Endothelial cell of hepatic sinusoid (primary cell): ENCODE results near the gene HMG20B.

ENCODE experiments used
- in situ Hi-C: cut with HindIII; loops from 2 replicates; pipeline ENCODE4 v1.10.0; 2017; ENCODE audit warnings: low sequenced_read_pairs

HMG20B gene

GRCh38 chr19:3536429-3537100 lies 36.2 kb upstream of the HMG20B start:
- in situ Hi-C loops = loop anchor here (5.0 kb wide), 2 partner anchors 41 to 91 kb away; partner anchors contain the start of gene CACTIN

GRCh38 chr19:3537101-3537437 lies 35.7 kb upstream of the HMG20B start:
- in situ Hi-C loops = loop anchor here (5.0 kb wide), 2 partner anchors 40 to 90 kb away; partner anchors contain the start of gene CACTIN

GRCh38 chr19:3537438-3538240 lies 35.1 kb upstream of the HMG20B start:
- in situ Hi-C loops = loop anchor here (5.0 kb wide), 2 partner anchors 40 to 90 kb away; partner anchors contain the start of gene CACTIN

GRCh38 chr19:3538258-3538929 lies 34.4 kb upstream of the HMG20B start:
- in situ Hi-C loops = loop anchor here (5.0 kb wide), 2 partner anchors 39 to 89 kb away; partner anchors contain the start of gene CACTIN

- in situ Hi-C loops = loop anchor here (5.0 kb wide), 2 partner anchors 38 to 88 kb away; partner anchors contain the start of gene CACTIN
Observed at GRCh38 chr19:3538965-3539755, 33.6 kb upstream of the HMG20B start, which contains the start of gene TEKTIP1. TSS of gene TEKTIP1 (plus strand) at chr19:3539174. CDS start at chr19:3539178, 4 bp downstream.

- in situ Hi-C loops = loop anchor here (5.0 kb wide), 2 partner anchors 38 to 88 kb away; partner anchors contain the start of gene CACTIN
Observed at GRCh38 chr19:3539756-3540118, 33.0 kb upstream of the HMG20B start.

- in situ Hi-C loops = no loop called here
Observed at GRCh38 chr19:3543150-3544057, 29.3 kb upstream of the HMG20B start.

GRCh38 chr19:3544058-3544376 lies 28.7 kb upstream of the HMG20B start:
- in situ Hi-C loops = no loop called here

GRCh38 chr19:3544742-3545668 lies 27.7 kb upstream of the HMG20B start:
- in situ Hi-C loops = no loop called here

GRCh38 chr19:3545669-3546034 lies 27.1 kb upstream of the HMG20B start:
- in situ Hi-C loops = no loop called here

- in situ Hi-C loops = no loop called here
Observed at GRCh38 chr19:3546119-3546518, 26.6 kb upstream of the HMG20B start.

- in situ Hi-C loops = no loop called here
Observed at GRCh38 chr19:3547301-3547731, 25.4 kb upstream of the HMG20B start.

GRCh38 chr19:3547767-3548282 lies 24.9 kb upstream of the HMG20B start:
- in situ Hi-C loops = no loop called here

GRCh38 chr19:3548606-3549005 lies 24.1 kb upstream of the HMG20B start:
- in situ Hi-C loops = no loop called here

GRCh38 chr19:3549816-3550215 lies 22.9 kb upstream of the HMG20B start:
- in situ Hi-C loops = no loop called here

- in situ Hi-C loops = no loop called here
Observed at GRCh38 chr19:3550947-3551791, 21.6 kb upstream of the HMG20B start.

- in situ Hi-C loops = no loop called here
Observed at GRCh38 chr19:3551792-3552095, 21.0 kb upstream of the HMG20B start.
